ENCODE data around the gene DHRS7B.
"Not testable (repeated sequence)": the region's sequence is repeated elsewhere in the genome, so short reads cannot be mapped to it uniquely, and the experiment has no call there.

The DHRS7B gene

DNA sequence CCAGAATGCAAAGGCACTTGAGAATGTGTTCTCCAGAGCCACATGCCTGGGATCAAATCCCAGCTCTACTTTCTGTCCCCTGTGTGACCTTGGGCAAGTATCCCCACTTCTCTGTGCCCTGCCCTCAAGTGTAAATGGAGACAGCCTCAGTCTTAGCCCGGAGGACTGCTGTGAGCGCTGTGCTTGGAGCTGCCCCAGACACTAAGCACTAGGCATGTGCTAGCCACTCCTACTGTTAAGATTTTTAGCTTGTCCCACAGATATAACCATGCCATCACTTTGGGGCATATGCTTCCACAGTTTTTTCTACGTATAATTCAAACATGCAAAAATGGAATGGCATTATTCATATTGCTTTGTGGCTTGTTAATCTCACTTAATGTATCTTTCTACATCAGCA lies 57.8 kb downstream of the DHRS7B start:
- no peak for DNase-seq

DNA sequence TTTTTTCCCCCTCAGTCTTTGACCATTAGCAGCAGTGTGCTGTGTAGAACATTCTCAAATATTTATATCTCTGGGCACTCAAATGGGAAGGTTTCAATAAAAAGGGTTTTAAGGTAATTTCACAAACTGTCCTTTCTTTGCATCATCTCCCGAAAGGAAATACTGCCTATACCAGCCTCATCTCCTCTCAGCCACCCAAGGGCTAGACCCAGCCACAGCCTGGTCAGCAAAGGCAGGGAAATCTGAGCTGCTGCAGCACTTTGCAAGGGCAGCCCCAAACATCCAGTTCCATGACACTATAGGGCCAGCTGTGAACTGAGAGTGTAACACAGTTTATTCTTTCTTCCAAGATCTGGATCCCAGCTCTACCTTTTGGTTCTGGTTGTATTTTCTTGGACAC lies 58.3 kb downstream of the DHRS7B start:
- no peak for DNase-seq

DNA sequence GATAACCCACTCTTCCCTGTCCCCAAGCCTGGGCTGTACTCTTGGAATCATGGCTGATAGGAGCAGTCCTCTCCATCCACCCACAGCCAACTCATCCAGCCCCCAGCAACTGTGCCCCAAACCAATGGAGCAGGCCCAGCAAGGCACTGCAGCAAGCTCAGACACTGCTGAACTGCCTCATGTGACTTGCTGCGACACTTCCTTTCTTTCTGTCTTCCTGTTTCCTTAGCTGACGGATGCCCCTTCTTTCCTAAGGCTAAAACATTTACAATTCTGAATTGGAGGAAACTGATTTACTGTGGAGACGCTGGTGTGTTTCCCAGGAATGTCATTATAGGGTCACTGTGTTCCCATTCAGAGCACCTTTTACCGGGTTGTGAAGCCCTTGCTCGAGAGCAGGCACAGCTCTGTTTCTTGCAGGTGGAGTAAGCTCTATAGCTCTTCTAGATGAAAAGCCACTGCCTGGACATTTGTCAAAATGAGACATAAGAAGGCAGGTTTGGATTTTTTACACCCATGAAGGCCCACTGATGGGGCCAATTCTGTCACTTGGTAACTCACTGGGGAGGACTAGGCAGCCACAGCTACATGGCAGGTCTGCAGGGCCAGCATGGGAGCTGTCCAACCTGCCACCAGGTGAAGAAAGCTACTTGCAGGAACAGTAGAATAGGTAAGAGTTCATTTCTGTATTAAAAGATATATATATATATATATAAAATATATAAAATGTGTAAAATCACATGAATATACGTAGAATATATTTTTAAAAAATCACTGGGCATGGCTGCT lies 59.8 kb downstream of the DHRS7B start:
- no peak for DNase-seq

DNA sequence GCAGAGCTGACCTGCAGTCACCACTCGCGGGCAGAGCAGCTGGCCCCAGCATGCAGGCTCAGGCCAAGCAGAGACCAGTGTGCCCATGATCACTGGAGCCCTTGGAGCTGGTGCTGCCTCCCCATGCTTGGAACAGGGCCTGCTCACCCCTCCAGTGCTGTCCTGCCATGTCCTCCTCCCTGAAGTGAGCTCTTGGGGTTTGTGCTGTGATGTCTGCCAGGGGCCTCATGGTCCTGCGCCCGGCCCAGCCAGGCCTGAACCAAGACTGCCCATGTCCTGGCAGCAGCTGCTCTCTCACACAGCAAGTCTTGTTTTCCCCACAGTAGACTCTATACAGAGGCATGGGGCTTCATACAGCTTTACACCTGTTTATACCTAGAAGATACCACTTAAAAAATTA lies 62.6 kb downstream of the DHRS7B start:
- no peak for DNase-seq

DNA sequence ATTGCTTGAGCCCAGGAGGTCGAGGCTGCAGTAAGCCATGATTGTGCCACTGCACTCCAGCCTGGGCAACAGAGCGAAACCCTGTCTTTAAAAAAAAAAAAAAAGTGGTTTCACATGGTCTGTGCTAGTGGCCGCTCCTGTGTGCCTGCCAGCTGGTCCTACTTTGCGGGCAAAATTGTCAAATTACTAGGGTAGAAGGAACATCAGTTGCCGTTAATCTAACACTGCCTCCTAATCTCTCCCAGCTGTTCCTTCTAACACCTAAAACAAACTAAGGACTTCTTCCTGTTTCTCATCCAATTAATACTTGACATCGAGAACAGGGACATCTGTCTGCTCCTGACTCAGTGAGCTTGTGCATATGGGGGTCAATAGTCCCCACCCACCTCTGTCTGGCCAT lies 63.3 kb downstream of the DHRS7B start:
- DNase-seq: no peak

DNA sequence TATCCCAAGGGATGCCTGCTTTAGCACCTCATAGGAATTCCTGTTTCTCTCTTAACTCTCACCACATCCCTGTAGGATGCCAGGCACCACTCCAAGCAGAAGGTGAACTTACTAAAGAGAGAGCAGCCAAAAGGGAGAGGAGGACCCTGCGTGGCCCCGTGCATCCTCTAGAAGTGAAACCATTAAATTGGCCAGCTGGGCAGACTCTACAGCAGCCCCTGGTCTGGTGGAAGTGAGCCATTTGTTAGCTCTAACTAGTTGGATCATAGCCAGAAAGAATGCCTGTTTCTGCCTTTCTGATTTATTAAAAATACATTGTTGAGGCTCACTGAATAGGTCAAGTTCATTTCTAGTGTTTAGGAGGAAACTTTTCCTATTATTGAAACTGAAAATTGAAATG lies 64.9 kb downstream of the DHRS7B start:
- no peak for DNase-seq

DNA sequence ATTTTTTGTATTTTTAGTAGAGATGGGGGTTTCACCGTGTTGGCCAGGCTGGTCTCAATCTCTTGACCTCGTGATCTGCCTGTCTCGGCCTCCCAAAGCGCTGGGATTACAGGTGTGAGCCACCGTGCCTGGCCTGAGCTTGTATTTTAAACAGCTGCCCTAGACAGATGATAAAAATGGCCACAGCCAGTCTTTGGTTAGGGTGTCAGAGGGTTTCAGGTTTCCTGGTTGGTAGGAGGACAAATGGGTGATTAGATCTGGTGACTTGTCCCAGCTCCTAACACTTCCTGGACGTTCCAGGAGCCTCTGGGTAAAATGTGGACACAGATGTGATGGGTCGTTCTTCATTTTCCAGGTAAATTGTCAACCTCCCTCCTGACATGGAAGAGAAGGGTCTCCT lies 65.7 kb downstream of the DHRS7B start:
- DNase-seq: not testable (repeated sequence)

DNA sequence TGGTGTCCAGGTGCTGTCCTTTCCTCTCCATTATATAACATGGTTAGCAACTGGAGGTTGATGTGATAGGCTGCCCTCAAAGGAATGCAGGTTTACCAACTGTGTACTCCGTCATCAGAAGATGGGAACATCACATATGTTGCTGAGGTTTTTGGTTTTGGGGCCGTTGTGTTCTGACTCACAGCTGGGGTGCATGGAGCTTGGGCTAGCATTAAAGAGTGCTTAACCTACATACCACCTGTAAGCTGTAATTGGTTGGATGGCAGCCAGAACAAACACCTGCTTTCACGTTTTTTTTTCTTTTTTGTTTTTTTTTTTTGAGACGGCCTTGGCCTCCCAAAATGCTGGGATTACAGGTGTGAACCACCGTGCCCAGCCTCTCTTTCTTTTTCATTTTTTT lies 66.3 kb downstream of the DHRS7B start:
- no peak for DNase-seq

DNA sequence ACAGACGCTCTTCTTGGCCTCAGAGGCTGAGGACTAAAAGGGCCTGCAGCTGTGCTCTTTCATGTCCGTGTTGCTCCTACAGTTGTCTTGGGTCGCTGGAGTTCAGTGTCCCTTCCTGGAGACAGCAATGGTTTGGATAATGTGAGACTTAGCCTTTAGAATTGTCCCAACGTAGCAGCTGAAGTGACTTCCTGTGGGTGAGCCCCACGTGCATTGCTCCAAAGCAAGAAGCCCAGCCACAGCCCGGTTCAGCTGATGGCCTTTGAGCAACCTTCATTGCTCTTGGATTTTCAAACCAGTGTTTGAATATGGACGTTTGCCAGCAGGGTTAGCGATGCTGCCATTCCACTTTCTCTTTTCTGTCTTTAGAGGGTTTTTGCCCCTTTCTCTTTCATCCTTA lies 67.5 kb downstream of the DHRS7B start:
- no peak for DNase-seq

DNA sequence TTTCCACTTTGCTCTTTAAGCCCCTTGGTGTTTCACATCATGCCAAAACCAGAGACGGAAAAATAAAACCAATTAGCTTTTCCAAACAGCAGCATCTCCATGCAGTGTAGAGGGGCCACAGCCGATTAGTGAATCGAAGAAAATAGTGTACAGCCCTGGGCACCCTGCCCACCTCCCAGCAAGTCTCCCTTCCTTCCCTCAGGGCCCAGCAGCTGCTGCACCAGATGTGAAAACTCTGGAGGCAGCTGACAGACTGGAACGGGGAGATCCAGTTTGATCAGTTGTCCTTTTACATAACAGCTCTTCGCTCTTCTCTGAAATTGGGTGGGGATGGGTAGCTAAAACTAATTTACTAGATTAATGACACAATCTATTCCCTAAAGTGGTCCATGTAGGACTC lies 67.9 kb downstream of the DHRS7B start:
- no peak for DNase-seq

DNA sequence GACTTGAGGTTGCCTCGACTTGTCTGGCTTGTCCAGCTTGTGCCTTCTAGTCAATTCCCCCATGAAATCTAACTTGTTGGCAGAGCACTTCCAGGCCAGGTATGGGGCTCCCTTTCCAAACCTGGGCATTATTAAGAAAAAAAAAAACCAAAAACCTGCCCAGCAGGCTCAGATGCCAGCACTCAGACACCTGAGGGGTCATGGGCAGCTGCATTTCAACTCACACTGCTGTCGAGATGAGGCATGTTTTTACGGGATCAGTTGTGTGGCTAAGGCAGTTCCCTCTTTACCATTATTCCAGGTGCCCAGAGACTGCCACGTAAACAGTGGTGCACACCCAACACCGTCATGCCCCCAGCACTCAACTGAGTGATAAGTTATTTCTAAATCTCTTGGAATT lies 69.4 kb downstream of the DHRS7B start:
- no peak for DNase-seq

DNA sequence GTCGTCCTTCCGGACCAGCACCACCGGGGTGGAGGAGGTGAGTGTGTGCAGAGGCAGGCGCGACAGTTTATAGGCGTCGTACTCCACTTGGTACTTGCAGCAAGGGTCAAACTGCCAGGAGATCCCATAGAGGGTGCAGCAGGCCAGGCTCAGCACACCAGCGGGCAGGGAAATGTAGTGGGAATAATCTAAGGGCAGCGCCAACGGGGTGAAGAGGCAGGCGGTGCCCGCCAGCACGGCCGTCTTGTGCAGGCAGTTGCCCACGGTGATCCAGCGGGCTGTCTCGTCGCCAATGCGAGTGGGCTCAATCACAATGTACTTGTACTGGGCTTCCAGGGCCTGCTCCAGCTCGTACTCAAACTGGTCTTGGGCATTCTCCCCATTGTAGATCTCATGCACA lies 71.6 kb downstream of the DHRS7B start:
- DNase-seq: no peak

DNA sequence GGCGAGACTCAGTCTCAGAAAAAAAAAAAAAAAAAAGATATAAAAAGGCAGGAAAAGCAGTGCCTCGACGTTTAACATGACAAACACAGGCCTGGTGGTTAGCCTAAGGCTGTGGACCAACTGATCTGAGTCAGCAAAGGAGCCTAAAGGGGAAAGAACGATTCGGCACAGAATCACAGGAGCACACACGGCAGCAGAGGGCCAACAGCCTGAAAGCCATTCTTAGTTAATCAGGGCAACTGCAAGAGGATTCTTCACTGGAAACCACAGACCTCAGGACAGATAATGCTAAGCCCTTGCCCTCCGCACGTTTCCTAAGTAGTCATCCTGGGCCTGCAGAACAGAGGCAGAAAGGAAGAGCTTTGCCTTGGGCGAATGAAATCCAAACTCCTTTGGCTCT lies 72.5 kb downstream of the DHRS7B start:
- DNase-seq: no peak

DNA sequence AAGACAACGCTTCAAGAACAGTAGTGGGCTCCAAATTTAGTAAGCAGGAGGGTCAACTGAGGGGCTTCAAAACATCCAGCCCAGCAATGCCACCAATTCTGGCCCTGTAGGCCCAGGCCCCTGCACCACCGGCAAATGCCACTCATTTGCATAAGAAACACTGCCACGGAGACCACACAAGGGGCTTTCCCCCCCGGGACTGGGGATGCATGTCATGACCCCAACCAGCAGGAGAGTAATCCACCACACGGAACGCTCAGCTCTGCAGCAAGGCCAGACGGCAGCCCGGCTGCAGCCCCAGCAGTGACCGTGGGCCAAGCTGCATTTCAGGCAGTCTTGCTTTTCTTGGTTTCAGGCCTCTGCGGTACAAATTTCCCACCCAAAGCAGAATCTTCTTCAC lies 73.1 kb downstream of the DHRS7B start:
- DNase-seq: no peak

DNA sequence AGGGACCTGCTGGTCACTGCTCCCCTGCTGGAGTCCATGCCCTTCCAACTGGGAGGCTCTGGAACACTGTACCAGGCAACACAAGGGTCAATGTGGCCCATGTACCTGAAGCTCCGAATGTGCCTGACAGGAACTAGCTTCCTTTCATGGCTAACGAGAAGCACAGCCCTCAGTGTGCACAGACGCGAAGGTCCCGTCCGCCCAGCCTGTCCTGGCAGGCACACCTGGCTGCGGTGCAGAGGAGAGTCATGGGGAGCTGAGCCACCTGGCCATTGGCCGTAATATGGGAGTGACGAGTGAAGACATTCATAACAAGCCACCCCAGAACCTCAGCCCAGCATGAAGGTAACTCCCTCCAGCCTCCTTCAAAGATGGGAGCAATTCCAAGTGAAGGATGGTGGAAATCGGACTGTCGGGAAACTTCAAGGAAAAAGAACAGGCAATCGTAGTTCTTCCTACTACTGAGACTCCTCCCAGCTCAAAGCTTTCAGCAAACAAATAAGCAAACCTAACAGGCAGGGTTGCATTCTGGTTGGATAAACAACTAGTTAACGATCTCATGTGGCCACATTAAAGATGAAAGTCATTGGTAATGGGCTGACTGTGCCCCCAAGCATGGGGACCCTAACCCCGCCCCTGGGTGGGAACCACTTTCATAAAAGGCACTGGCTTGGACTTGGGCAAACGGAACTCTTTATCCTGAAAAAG lies 74.0 kb downstream of the DHRS7B start:
- DNase-seq: no peak

DNA sequence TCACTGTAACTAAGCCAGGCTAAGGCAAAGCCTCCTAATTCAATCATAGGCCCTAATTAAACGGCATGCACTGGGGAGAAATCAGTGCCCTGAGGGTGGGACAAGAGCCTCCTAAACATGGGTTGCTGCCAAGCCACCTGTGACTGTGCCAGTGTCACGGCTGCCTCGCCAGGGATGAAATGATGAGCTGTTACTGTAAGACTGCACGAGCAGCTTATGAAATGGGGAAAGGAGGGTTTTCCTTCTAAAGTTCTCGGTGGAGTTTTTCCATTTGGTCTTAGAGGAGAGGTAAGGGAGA lies 74.5 kb downstream of the DHRS7B start:
- DNase-seq: no peak

DNA sequence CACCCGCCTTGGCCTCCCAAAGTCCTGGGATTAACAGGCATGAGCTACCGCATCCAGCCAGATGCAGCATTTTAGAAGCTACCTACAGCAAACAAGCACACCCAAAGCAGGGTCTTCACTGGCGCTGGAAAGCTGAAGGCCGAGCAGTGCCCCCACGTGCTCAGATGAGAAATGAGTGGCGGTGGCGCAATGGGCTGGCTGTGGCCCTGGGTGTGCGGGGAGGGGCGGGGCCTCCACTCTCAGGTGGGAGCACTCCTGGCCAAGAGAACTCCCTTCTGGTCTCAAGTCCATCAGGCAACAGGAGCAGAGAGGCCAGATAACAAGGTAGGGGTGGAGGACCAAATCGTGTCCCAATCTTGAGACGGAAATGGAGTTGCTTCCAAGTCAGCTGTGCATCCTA lies 75.1 kb downstream of the DHRS7B start:
- DNase-seq: no peak

DNA sequence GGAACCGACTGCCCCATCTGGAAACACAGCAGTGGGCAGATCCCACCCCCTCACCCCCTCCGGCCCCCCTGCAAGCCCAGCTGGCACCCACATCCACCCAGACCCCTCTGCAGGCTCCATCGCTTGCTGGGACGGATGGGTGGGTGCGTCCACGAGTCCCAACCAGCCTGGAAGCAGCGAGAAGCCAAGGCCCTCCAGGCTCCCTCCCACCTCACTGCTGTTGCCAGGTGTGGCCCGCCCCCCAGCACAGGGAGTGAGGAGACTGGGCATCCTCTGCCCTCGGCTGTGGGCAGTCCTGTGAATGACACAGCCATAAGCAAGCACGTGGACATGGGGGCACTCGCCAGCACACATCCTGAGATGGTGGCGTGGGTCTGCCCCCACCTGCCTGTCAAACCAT lies 75.7 kb downstream of the DHRS7B start:
- DNase-seq: no peak

DNA sequence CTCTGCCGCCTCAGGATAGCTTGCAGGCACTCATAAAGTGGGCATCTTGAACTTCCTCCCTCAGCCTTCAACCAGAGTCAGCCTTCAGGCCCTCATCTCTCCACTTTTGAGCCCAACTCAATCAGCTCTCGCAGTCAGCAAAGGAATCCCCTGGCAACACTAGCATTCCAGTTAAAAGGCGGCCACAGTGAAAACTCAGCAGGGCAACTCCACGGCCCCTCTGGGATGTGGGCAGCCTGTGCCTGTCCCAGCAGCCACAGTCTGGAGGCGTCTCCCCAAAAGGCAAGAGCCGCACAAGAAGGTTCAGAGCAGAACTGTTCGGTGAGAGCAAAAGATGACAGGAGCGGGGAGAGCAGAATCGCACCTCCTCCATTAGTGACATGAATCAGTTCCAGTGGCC lies 78.2 kb downstream of the DHRS7B start:
- DNase-seq: no peak

DNA sequence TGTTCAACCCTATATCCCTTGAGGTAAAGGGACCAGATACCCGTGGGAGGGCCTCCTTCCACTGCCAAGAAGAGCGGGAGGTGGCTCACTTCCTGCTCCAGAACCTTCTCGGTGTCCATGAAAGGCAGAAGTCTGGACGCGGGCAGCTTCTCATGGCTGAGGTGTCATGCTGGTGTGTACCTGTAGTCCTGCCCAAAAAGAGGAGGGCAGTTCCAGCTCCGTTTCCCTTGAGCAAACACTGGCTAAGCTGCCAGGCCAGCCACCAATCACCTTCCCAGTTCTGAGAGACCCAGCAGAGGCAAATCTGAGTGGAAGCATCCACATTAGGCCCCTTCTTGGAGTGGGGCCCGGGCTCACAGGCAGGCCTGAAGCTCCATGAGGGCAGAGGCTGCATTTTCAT lies 81.6 kb downstream of the DHRS7B start:
- DNase-seq: no peak

DNA sequence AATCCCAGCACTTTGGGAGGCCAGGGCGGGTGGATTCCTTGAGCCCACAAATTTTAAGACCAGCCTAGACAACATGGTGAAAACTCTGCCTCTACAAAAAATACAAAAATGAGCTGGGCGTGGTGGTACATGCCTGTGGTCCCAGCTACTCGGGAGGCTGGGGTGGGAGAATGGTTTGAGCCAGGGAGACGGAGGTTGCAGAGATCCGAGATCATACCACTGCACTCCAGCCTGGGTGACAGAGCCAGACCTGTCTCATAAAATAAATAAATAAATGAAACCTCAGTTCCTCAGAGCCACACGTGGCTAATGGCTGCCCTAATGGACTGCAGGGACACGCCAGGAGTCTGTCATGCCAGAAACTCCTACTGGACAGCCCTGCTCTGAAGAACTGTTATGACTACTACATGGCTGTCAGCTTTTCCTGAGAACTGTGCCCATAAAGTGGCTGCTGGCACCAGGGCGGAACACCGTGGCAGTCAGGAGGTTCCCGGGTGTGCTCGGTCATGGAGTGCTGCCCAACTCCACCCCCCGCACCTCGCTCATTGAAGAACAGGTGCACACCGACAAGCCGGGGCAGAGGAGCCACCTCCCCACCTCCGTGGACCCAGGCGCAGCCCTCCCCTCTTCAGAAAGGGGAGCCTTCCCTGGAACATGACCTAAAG lies 82.9 kb downstream of the DHRS7B start:
- DNase-seq: no peak

DNA sequence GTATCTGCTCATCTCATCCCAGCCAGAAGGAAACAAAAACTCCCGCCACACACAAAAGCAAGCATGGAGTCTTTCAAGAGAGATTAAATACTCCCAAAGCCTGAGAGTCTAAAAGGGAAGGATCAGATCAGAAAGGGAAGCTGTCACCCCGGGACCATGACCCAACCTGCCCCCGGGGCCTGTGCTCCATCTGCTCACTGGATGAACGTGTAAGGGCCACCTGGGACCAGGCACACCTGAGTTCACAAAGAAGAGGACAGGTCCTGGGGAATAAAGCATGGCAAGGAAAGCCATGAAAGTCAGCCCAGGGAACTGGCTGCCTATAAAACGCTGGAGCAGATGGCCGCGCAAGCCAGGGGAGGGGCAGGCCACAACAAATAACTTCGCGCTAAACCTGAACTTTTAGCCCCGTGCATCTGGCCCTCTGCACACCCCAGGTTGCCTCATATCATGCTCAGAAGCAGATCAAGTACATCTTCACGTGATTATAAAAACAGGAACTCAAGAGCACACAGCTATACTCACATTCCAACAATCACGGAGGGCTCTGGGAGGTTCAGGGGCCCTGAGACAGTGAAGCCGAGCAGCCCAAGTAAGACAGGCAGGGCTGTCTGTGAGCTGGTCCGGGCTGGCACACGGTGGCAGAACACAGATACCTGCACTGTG lies 83.8 kb downstream of the DHRS7B start:
- no peak for DNase-seq

DNA sequence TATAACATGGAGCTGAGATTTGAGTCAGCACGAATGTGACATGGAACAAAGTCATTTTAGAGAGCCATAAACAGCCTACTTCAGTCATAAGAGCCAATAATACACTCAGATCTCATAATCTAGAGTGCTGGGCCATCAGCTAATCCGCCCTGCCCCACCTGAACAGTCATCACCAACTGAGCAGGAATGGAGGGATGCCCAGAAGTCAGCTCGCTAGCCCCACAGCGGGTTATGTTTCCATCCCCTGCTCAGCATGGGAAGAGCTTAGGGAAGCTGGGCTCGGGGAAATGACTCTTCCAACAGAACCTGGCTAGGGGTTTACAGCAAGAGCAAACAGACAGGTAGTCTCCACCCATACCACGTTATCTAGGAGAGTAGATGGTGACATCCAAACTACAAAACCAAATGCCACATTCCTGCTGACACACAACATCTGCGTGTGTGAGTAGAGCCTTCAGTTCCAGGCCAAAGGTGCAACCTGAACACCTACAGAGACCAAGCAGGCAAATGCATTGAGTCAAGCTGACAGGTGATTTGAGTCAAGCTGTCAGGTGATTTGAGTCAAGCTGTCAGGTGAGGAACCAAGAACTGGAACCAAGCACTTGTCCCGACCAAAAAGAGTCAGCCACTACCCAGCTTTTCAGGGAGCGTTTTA lies 85.2 kb downstream of the DHRS7B start:
- no peak for DNase-seq
